ENCODE measurements around the gene OR9A2.

The OR9A2 gene, protein sequence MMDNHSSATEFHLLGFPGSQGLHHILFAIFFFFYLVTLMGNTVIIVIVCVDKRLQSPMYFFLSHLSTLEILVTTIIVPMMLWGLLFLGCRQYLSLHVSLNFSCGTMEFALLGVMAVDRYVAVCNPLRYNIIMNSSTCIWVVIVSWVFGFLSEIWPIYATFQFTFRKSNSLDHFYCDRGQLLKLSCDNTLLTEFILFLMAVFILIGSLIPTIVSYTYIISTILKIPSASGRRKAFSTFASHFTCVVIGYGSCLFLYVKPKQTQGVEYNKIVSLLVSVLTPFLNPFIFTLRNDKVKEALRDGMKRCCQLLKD

DNA sequence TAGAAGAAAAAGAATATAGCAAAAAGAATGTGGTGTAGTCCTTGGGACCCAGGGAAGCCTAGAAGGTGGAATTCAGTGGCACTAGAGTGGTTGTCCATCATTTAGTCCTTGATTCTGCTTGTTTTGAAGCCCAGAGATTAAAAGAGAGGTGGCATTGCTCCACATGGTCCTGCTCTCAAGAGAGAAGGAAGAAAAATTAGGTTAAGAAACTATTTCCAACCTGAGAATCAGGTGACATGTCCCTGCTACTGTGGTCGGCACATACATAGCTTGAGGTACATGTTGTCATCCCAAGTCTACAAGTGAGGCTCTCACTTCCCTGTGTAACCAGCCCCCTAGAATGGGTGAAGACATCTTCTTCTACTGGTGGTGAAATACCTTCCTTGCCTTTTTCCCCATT, at the start of gene OR9A2:
Gene OR9A2 (minus strand): TSS at position 101 of the 400 bp plus-strand sequence. CDS start 0 bp downstream, at position 101.
- no peak for DNase-seq

DNA sequence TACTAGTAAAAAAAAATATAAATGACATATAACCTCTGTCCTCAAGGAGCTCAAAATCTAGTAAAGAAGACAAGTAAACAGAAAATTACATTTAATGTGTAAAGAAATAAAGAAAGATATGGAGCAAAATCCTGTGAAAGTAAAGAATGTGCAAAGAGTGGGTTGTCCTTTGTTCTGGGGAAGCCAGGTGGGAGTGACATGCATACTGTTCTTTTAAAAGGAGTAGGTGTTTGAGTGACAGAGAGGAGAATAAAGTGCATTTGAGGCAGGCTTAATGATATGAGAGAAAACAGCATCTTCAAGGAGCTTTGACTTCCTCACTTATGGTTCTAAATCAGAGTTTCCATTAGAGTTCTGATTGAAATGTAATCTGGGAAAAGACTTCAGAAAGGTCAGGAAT, 47.2 kb upstream of the OR9A2 start:
- no peak for DNase-seq

DNA sequence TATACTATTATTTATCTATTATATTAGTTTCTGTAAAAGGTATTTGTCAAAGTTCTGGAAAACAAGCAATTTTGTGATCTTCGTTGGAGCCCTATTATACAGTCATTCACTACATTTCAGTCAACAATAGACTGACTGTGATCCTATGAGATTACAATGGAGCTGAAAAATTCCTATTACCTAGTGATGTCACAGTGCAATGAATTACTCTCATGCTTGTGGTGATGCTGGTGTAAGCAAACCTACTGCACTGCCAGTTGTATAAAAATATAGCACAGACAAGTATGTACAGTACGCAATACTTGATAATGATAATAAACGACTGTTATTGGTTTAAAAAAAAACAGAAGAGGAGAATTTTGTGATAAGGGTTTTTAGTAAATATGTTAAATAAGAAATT, 46.6 kb upstream of the OR9A2 start:
- DNase-seq, result no peak

DNA sequence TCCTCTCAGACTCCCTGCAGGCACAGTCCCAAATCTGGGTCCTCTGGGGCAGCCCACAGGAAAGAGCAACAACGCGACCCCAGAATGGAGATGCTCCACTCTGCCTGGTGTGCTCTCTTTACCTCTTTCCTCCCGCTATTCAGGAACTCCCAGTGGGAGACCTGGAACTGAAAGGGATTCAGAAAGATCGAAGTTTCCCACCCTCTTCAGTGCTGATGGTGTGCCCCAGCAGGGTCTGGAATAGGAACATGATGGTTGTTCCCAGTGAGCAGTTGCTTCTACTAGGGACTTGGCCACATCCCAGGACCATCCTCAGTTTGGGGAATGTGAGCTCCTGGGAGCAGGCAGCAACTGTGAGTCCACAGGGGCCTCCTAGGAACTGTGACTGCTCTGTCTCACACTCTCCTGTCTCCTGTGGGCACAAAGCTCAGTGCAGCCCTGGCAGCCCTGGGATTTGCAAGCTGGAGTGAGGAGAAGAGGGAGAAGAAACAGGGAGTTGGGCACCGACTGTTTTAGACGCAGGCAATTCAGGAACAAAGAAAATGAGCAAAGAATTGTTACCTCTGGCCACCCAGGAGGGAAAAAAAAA, 43.1 kb upstream of the OR9A2 start:
- DNase-seq, result no peak

DNA sequence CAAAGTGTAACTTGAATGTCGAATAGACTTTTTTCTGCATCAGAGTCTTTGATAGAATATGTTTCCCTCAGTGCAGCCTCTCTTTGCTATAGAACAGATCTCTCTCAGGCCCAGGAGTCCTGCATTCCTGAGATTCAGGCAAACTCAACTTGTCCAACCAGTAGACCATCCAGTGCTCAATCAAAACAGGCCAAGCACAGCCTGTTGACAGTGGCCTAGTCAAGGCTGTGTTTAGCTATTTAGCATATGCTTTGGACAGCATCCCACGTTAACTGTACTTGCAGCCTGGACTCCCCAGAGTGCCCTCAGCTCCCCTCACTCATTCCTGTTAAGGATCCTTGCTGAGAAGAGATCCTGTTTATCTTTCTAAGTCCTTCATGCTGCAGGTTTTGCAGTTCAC, 41.5 kb upstream of the OR9A2 start:
- no peak for DNase-seq

DNA sequence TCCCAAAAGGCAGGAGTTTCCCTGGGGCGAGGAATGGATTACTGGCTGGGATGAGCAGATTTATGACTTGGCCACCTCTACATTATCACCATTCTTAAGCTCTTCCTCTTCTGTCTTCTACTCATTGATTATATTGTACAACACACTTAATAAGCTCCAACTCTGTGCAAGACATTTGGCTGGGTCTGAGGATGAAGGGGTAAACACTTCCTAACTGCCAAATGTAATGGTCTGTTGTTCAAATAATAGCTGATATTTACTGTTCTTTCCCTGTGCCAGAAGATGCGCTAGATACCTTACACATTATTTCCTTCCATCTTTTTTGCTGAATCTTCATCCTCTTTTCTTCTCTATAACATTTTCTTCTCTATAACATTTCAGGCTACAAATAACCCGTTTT, 36.8 kb upstream of the OR9A2 start:
- no peak for DNase-seq

DNA sequence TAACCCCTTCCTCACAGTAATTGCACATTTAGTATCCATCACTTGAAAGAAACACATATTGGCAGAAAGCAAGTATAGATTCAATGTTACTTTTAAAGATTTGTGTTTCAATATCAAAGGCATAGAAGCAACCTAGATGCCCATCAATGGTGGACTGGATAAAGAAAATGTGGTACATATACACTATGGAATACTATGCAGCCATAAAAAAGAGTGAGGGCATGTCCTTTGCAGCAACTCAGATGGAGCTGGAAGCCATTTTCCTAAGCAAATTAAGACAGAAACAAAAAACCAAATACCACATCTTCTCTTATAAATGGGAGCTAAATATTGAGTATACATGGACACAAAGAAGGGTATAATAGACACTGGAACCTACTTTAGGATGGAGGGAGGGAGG, 28.8 kb upstream of the OR9A2 start:
- DNase-seq, result no peak

DNA sequence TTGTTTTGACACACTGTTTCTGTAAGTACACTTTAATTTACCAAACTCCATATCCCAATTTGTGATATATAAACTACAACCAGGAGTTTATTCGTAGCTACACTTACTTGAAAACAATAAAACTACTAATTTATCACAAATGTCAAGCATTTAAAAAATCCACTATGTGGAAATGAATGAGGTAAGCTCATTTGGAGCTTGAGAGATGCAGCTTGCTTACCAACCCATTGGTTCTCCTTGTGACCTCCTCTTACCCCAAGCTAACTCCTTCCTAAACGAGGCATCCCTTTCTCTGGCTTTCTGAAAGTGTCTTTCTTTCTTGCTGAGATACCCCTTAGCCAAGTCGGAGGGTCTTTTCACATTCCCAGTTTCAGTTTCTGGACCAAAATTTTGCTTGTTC, 27.7 kb upstream of the OR9A2 start:
- no peak for DNase-seq

DNA sequence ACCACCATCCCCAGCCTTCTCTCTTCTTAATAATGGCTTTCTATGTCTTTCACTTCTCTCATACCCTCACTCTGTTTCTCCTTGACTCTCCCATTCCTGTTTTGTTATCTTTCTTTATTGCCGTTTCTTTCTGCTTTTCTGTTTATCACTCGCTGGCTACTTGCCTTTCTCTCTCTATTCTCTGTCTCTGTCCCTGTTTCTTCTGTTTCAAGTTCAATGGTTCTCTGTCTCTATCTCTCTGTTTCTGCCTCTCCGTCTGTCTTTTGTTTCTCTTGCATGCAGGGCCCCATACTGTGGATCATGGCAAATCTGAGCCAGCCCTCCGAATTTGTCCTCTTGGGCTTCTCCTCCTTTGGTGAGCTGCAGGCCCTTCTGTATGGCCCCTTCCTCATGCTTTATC, 25.1 kb upstream of the OR9A2 start, which contains the start of gene OR6V1:
Gene OR6V1 (plus strand): TSS at position 301 of the 400 bp plus-strand sequence. CDS start 0 bp downstream, at position 301.
- no peak for DNase-seq

DNA sequence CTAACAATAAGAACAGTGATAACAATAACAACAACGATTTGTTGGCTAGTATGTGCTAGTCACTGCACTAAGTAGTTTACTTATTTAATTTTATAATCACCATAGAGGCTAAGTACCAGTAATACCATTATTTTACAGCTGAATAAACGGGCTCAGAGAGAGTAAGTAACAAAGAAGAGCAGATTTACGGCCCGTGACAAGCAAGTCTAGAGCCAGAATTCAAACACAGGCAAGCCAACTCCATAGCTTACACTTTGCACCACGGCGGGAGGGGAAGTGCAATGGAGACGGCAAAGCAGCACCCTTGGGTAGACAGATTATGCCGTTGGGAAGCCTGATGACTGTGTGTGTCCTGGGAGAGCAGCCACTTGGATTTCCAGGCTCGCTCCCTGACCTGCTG, 24.0 kb upstream of the OR9A2 start:
- DNase-seq, result no peak

DNA sequence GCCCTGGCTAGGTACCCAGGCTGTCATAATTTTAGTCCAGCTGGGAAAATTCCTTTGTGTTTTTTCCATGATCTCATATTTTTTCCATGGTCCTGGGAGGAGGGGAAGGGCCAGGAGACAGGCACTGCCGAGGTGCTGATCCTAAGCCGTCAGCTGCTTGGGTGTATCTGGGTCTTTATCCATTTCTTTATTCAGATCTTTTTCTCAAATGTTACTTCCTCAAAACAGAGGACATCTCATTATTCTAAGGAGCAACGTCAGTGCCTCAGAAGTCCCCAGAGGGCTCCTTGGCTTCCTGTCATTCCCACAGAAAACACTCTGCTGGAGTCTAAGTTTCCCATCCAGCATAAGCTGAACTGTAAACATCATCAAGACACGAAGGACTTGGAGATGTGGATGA, 22.4 kb upstream of the OR9A2 start:
- DNase-seq, result no peak

DNA sequence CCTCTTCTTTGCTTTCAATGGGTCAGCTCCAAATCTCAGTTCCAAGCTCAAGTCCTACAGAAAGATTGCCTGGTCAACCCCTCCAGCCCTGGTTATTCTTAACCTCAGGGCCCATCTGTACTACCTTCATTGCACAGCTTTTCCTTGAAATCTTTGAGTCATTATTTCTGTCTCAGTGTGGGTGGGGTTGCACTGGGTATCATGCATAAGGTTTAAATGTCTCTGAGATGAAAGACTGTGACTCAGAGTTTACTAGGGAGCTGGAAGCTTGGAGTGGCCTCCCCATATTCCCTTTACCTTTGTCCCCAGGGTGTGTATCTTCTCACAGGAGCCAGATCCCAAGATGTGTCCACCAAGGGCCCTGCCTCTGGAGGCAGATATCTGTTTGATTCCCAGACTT, 21.9 kb upstream of the OR9A2 start:
- DNase-seq, result no peak

DNA sequence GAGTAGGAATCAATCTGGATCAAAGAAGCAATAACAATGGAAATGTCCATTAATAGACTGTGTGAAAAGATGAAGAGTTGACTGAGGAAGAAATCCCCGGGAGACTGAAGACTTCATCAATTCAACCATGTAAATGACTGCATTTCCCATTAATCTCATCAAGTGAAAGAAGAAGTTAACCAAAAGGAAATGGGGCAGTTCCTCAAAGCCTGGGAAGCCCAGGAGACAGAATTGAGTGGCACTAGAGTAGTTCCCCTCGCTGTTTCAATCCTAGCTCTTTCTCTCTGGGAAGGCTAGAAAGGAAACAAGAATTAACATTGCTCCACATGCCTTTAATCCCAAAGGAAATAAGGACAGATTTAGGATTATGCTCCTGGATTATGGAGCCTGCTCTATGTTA, 20.4 kb upstream of the OR9A2 start:
- no peak for DNase-seq

DNA sequence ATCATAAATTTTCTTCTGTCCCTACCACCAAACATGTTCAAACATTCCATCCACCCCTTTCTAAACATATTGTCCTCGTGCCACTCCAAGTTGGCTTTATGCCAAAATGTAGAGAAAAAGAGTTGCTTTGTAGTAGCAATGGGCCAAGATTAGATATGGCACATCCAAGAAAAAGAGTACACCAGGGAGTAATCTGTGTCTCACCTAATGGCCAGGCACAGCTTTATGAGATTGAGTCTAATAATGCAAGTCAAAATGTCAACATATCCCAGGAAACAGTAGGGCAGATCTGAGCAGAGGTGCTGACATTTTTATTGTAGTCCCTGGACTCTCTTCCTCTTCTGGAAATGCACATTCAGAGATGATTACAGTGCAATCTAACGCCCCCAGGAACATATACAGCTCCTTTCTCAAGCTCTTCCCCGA, 19.5 kb upstream of the OR9A2 start:
- no peak for DNase-seq

DNA sequence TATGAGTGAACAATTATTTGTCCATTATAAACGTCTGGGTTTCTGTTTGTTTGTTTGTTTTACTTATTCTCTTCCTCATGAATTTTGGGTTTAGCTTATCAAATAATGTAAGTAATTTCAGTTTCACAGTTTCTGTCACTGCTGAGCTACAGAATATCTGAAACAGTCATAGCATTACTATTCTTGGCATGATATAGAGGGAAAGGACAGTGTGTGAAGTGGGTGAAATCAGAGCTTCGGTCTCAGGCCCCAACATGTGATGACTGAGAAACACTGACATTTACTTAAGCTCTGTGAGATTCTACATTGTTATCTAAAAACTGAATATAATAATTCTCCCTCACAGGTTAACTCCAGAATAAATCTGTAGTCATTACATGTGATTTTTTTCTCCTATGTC, 16.5 kb upstream of the OR9A2 start:
- no peak for DNase-seq

DNA sequence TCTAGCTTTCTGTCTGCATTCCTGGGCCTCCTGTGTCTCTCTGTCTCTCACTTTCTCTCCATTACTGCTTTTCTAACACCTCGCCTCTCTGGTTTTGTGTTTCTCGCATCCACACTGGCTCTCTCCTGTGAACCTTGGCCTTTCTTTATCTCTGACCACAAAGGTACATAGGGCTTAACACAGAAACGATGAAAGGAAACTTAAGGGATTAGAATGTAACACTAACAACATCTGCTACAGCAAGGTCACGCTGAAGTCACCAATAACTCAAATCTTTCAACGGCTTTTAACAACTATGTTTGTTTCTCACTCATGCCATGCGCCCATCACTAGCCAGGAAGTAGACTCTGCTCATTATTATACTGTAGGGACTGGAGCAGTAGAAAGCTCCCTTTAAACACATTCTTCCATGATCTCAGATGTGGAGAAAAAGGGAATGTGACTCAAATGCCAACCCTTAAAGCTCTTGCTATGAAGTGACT, 15.9 kb upstream of the OR9A2 start:
- no peak for DNase-seq

DNA sequence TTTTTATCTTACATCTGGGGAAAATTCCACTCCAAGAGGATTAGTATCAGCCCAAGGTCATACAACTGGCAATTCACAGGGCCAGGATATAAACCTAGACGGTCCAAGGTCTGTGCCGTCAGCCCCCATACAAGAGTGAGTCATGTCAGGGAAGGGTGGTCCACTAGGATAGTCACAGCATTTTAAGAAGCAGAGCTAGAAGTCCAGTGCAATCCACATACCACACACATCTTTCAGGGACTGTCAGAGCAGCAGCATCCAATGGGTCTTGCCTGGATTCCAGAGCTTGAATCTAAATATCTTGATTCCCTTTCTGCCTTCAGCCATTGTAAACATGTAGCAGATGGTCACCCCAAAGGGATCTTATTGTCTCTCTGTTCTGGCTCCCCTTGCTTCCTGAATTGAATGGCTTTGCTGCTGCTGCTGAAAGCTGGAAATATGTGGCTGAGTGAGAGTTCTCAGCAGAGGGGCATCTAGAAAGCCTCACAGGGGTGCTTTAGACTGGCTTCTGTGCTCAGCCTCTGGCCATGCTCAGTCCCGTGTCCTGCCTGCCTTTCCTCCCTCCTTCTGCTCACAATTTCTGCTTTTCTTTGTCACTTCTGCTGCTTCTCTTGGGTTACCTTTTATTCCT, 15.3 kb upstream of the OR9A2 start:
- no peak for DNase-seq

DNA sequence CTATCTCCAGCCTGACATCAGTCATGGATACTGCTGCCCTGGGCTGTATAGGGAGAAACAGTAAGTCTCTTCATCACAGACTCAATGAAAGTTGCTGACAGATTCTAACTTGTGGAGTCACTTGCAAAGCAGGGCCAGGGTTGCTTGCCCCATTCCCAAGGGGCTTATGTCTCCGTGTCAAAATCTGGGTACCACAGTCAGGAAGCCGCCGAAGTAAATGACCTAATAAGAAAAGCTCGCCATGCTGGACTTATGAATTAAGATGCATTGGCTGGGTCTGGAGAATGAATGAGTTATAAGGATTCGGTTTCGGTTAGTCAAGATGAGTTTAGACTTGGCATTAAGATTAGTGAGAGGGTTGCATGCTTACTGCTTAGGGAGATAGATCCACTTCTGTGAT, 14.4 kb upstream of the OR9A2 start:
- DNase-seq, result no peak

DNA sequence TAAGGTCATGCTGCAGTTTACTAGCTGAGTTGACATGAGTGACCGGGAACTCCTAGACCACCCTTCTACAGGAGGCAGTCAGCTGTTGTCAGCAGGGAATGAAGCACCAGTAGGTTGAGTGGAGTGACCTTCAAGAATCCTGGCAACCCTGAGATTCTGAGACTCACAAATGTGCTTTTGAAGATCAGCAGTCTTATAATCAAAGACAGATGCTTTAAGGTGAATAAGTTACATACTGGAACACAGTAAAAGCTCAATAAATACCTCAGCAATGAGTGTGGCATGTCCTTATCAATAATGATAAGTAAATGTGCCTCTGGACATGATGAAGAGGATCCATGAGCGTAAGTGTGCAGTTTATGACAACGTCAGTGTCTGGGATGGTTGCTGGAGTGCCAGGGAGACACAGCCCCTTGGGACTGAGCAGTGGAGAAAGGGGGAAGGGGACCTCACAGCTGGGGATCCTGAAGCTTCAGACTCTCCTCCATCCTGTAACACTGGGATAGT, 13.3 kb upstream of the OR9A2 start:
- DNase-seq, result no peak

DNA sequence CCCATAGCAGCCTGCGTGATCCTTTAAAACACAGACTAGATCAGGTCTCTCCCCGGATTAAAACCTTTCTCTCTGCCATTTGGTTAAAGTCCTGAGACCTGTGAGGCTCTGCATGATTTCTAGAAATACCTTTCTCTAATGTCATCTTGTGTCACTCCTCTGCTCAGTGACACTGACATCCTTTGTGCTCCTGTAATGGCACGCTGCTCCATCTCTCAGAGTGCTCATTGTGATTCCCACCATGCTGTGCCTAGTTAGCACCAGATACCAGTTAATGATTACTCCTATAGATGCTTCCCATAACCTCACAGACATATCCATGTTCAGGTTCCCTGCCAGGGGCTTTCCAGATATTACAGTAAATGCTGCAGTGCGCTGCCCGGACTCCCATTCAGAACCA, 11.7 kb upstream of the OR9A2 start:
- no peak for DNase-seq

DNA sequence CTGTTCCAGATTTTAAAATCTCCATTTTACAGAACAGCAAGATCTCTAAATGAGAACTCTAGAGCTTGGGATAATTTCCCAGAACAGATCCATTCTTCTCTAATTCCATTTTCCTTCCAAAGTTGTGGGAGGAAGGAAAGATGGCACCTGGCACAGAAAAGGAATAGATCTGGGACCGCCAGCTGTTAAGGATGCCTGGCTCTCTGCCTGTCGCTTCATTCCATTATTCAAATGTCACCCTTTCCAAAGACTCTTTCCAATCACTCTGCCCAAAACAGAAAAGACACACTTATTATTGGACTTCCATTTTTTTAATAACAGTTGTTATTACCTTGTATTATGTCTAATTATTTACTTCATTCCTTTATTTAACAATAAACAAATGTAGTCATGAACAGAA, 751 bp upstream of the OR9A2 start:
- DNase-seq, result no peak

DNA sequence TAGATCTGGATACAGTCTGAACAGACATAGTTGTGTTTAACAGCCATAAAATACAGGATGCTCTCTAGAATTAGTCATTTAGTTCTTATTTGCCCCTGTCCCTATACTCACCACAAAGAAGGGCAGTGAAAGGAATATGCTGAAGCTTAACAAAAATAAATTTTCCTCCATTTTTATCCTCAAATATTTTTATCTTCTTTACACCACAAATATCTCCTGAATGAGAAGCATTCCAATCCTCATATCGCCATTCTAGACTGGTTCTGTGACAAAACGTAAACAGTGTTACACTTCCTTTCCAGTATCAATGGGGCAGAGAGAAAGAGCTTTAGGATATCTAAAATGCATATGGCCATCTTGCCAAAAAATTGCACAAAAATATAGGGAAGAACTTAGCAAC, 1.6 kb downstream of the OR9A2 start:
- no peak for DNase-seq

DNA sequence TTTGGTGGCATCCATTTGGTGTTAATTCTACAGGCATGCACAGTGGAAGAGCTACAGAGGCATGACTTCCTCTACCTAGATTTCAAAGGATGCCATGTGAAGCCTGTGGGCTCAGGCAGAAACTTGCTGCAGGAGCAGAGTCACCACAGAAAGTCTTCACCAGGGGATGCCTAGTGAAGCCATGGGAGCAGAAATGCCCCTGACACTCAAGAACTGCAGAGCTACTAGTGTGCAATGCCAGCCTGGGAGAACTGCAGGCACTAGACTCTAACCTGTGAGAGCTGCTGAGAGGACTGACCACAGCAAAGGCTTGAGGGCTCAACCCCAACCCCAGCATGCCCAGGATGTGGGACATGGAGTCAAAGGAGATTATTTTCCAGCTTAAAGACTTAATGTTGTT, 3.9 kb downstream of the OR9A2 start:
- DNase-seq, result no peak

DNA sequence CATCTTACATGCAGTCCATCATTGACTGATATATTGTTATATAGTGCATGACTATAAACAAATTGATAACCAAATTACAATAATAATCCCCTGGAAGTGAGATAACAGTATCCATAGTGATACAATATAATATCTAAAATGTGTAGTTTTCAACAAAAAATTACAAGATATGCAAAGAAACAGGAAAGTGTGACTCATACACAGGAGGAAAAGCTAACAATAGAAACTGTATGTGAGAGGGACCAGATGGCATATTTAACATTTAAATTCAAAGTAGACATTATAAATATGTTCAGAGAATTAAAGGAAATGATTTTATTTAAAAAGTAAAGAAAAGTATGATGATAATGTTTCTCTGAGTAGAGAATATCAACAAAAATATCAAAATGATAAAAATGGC, 8.0 kb downstream of the OR9A2 start:
- DNase-seq, result no peak
